ENCODE data around the gene MSI2.
"Not testable (repeated sequence)": the region's sequence is repeated elsewhere in the genome, so short reads cannot be mapped to it uniquely, and the experiment has no call there.

MSI2 gene

DNA sequence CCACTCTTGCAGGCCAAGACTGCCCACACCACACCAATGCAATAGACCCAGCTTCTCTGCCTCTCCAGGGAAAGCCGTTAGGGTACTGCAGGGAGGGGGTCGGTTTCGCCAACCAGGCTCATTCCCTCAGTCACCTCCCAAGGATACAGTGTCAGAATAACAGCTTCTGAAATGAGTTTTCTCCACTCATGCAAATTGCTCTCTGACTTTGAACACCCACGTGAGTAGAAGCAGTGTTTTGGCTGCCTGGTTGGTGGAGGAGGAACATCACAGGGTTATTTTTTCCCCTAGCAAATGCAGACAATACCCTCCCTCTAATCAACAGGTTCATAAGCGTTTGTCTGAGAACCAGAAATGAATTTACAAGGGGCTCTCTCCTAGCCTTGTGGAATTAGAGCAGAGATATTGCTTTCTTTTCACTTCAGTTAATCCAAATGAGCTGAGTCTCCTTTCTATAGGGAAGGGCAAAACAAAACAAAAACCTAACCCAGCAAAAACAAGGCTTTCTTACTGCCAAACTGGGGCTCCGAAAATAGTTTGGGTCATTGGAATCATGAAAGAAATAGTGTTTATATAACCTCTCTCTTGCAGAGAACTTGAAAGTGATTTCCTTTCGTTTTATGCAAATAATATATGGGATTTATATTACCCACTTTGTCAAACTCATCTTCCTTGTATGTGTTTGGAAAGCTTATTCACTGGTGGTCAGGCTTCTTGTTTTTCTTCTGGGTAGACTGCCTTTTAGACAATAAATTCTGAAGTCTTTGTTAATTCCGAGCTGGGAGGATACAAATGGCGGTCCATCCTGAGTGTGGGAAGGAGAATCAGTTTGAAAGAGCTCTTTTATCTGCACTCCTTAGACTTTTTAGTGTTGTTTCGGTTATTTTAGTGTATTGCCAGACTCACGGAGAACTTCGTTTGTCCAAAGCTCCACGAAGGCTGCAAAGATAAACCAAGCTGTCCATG, 229.9 kb downstream of the MSI2 start:
- intact Hi-C loops (cut with DNase I) = no loop called here
- peak in 1 of 10 donors; percentile 54 for DNase-seq

GRCh38 chr17:57486882-57487301, 230.6 kb downstream of the MSI2 start:
- intact Hi-C loops (cut with DNase I) = no loop called here
- peak in 3 of 10 donors; percentile 20 to 80 (median 40) for DNase-seq

DNA sequence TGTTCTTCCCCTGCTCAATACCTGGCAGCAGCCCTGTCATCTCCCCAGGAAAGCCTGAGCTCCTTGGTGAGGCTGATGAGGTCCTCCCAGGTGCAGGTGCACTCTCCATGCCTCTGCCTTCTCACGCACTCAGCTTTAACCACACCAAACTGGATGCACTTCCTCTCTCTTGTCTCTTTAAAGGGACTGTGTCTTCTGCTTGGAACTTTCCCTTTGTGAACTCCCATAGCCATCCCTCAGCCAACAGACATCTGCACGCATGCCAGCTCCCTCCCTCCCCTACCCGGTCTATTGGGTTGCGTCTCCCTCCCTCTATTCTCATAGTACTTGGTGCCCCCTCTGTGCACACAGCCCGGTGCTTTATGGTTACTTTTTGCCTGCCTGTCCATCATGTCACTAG, 231.2 kb downstream of the MSI2 start:
- intact Hi-C loops (cut with DNase I) = no loop called here
- peak in 3 of 10 donors; percentile 36 to 85 (median 50) for DNase-seq

GRCh38 chr17:57488856-57489255, 232.5 kb downstream of the MSI2 start:
- intact Hi-C loops (cut with DNase I) = no loop called here
- DNase-seq = peak in 2 of 10 donors; percentile 57 to 65

- intact Hi-C loops (cut with DNase I) = no loop called here
- DNase-seq = peak in 4 of 10 donors; percentile 31 to 81 (median 44)
Measured at GRCh38 chr17:57489321-57489720, 233.0 kb downstream of the MSI2 start.

GRCh38 chr17:57490111-57490845, 234.0 kb downstream of the MSI2 start:
- no peak for DNase-seq
- intact Hi-C loops (cut with DNase I) = no loop called here

DNA sequence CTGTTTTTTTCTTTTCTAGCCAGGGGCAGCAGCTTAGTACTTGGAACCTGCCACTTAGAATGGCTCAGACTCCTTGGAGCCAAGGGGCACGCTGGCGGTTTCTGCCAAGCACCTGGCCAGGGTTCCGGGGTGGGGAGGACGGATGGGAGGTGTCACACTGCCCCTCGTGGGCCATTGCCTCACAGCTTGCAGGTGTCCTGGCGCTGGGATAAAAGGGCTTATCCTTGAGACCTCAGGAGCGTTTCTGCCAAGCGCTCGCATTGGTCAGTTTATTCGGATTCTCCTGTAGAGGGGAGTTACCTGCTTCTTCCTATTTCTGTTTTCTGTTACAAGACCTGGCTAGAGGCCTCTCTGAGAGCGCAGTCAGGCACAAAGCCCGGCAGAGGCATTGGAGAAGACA, 234.6 kb downstream of the MSI2 start:
- intact Hi-C loops (cut with DNase I) = no loop called here

GRCh38 chr17:57493171-57493570, 236.8 kb downstream of the MSI2 start:
- intact Hi-C loops (cut with DNase I) = no loop called here
- no peak for DNase-seq

More for the DNA sequence above, 234.6 kb downstream of the MSI2 start:
- DNase-seq = peak in 2 of 10 donors; percentile 62 to 71

DNA sequence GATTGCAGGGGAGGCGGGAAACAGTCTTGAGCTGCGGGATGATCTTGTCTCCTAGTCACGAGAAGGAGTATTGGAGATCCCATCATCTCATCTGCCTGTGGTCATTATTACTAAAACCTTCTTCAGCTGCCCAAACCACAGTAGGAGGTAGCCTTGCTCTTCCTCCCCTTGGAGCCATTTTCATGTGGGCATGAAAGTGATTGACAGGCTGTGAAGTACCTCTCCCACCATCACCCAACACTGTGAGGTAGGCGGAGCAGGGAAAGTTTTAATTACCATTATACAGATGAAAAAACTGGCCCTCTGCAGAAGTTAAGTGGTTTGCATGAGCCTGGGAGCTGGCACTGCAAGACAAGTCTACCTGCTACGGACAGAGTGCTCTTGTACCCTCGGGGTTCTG, 237.3 kb downstream of the MSI2 start:
- DNase-seq = peak in 1 of 10 donors; percentile 22
- intact Hi-C loops (cut with DNase I) = no loop called here

- DNase-seq = peak in 2 of 10 donors; percentile 6 to 22
- intact Hi-C loops (cut with DNase I) = no loop called here
Measured at GRCh38 chr17:57494443-57494842, 238.1 kb downstream of the MSI2 start.

GRCh38 chr17:57495771-57496170, 239.4 kb downstream of the MSI2 start:
- intact Hi-C loops (cut with DNase I) = no loop called here
- no peak for DNase-seq

DNA sequence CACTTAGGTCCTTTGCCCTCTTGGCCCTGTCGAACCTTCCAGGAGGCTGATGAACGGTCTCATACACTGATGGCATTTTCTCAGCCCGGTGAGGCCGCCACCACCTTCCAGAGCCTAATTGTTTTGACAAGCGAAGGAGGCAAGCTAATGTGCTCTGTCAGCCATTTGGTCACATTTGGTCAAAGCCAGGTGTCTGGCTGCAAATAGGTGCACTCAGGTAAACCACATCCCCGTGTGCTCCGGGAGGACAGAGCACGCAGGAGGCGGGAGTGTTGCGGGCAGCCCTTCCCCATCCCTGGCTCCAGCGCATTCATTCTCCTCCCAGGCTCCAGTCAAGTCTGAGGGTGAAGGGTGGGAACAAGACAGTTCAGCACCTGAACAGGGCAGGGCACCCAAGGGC, 240.1 kb downstream of the MSI2 start:
- intact Hi-C loops (cut with DNase I) = no loop called here
- DNase-seq = peak in 1 of 10 donors; percentile 53

DNA sequence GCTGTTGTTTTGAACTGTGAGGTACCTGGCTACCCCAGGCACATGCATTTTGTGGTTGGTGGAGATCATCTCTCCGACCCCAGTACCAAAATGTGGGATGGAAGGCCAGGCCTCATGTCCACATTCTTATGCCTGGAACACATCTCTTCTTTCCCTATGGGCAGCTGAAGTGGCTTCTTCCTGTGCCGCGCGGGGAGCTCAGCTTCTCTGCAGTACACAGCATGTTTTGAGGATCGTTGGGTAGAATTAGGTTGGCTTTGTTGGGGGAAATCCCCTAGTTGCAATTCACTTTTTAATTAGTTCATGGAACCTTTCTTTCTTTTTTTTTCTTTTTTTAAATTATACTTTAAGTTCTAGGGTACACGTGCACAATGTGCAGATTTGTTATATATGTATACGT, 242.1 kb downstream of the MSI2 start:
- intact Hi-C loops (cut with DNase I) = no loop called here
- peak in 1 of 10 donors; percentile 43 for DNase-seq

GRCh38 chr17:57499221-57499620, 242.9 kb downstream of the MSI2 start:
- DNase-seq; intact Hi-C loops (cut with DNase I): not testable (repeated sequence)

- intact Hi-C loops (cut with DNase I) = no loop called here
- DNase-seq = peak in 1 of 10 donors; percentile 21
Measured at GRCh38 chr17:57499648-57500049, 243.3 kb downstream of the MSI2 start.

- DNase-seq = no peak
- intact Hi-C loops (cut with DNase I) = no loop called here
Measured at GRCh38 chr17:57501016-57501415, 244.7 kb downstream of the MSI2 start.

DNA sequence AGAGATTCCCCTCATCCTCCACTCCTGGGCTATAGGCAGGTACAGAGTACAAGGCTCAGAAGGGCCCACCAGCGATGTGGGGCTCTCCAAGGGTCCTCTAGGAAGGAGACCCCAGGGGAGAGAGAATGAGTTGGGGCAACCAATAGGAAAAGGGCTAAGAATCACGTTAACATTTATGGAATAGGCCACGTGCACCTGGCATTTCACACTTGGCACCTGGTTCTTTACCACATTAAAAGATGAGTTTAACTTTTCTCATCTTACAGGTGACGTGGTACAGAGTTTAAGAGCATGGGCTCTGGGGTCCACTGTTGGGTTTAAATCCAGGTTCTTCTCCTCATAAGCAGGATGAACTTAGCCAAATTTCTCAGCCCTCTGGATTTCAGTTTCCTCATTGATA, 245.7 kb downstream of the MSI2 start:
- no peak for DNase-seq
- intact Hi-C loops (cut with DNase I) = no loop called here

GRCh38 chr17:57502811-57503241, 246.5 kb downstream of the MSI2 start:
- intact Hi-C loops (cut with DNase I) = no loop called here

GRCh38 chr17:57504208-57504607, 247.9 kb downstream of the MSI2 start:
- DNase-seq = no peak
- intact Hi-C loops (cut with DNase I) = no loop called here

More at GRCh38 chr17:57502811-57503241, 246.5 kb downstream of the MSI2 start:
- no peak for DNase-seq

GRCh38 chr17:57505841-57506773, 249.8 kb downstream of the MSI2 start:
- no peak for DNase-seq
- intact Hi-C loops (cut with DNase I) = no loop called here
